PC-9 (cell line): ENCODE measurements around the gene GMFB.

Source experiments
- EZH2 ChIP-seq: fragments of 200-600 bp; sonication (generic); IDR thresholded peaks from 2 replicates; pipeline ENCODE4 v1.8.0; 2017; ENCODE audit warnings: antibody characterized with exemption, low read depth
- TF ChIP-seq, protein P1 (sequence below): fragments of 200-600 bp; sonication (generic); conservative IDR thresholded peaks from 2 replicates; pipeline ENCODE4 v1.6.1; 2017; ENCODE audit warnings: mixed run types, antibody characterized with exemption, mild to moderate bottlenecking, moderate library complexity

DNA sequence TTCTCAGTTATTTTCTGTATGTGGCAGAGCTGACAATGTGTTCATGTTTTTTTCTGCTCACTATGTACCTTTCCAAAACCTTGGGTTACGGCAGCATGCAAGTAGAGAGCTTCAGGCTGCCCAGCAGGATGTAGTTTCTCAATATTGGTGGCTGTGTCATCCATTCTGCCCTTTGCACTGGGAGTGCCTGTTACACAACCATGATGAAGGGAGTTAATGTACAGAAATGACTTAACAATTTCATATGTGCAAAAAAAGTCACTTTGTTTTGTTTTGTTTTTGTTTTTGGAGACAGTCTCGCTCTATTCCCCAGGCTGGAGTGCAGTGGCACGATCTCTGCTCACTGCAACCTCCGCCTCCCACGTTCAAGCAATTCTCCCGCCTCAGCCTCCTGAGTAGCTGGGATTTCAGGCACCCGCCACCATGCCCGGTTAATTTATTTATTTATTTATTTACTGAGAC is 41.5 kb downstream of the GMFB start:
- TF ChIP-seq, protein P1, sequence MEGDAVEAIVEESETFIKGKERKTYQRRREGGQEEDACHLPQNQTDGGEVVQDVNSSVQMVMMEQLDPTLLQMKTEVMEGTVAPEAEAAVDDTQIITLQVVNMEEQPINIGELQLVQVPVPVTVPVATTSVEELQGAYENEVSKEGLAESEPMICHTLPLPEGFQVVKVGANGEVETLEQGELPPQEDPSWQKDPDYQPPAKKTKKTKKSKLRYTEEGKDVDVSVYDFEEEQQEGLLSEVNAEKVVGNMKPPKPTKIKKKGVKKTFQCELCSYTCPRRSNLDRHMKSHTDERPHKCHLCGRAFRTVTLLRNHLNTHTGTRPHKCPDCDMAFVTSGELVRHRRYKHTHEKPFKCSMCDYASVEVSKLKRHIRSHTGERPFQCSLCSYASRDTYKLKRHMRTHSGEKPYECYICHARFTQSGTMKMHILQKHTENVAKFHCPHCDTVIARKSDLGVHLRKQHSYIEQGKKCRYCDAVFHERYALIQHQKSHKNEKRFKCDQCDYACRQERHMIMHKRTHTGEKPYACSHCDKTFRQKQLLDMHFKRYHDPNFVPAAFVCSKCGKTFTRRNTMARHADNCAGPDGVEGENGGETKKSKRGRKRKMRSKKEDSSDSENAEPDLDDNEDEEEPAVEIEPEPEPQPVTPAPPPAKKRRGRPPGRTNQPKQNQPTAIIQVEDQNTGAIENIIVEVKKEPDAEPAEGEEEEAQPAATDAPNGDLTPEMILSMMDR: no peak
- TF ChIP-seq EZH2: no peak
